H9 (cell line): ENCODE results near the gene PKN1. TPM values are rescaled to one million over a fixed set of nuclear protein-coding genes. Genes with fewer than 3 reads are reported as not detected.

ENCODE experiments used
- DNase-seq: peaks from one replicate; pipeline ENCODE4 v3.0.0-alpha.2; 2017
- H2AFZ ChIP-seq: one replicate; pipeline ENCODE4 v1.6.1; 2013; ENCODE audit warnings: mild to moderate bottlenecking, low read length, control low read depth, moderate library complexity
- H2AK5ac ChIP-seq: 2 replicates; pipeline ENCODE4 v1.6.1; 2013; ENCODE audit warnings: low read length, control low read depth, mixed read lengths; ENCODE audit not compliant: insufficient read length
- H2BK120ac ChIP-seq: one replicate; pipeline ENCODE4 v1.6.1; 2013; ENCODE audit warnings: low read depth, mild to moderate bottlenecking, low read length, control low read depth, inconsistent platforms; ENCODE audit not compliant: poor library complexity, severe bottlenecking
- H2BK12ac ChIP-seq: 2 replicates; pipeline ENCODE4 v1.6.1; 2013; ENCODE audit warnings: low read length, control low read depth, mixed read lengths, low read depth; ENCODE audit not compliant: insufficient read length
- H2BK15ac ChIP-seq: 2 replicates; pipeline ENCODE4 v1.6.1; 2013; ENCODE audit warnings: low read depth, low read length, control low read depth
- H2BK20ac ChIP-seq: one replicate; pipeline ENCODE4 v1.6.1; 2013; ENCODE audit warnings: low read depth, mild to moderate bottlenecking, low read length, control low read depth, inconsistent platforms; ENCODE audit not compliant: poor library complexity, severe bottlenecking
- H2BK5ac ChIP-seq: 2 replicates; pipeline ENCODE4 v1.6.1; 2013; ENCODE audit warnings: low read length, control low read depth, mixed read lengths; ENCODE audit not compliant: insufficient read length
- H3K14ac ChIP-seq: 2 replicates; pipeline ENCODE4 v1.6.1; 2013; ENCODE audit warnings: low read length, control low read depth; ENCODE audit not compliant: insufficient read depth
- H3K18ac ChIP-seq: 2 replicates; pipeline ENCODE4 v1.6.1; 2013; ENCODE audit warnings: low read depth, mild to moderate bottlenecking, mixed read lengths, low read length, control low read depth; ENCODE audit not compliant: insufficient read length
- H3K23ac ChIP-seq: 2 replicates; pipeline ENCODE4 v1.6.1; 2013; ENCODE audit warnings: low read length, control low read depth, mixed read lengths, low read depth; ENCODE audit not compliant: insufficient read length
- H3K23me2 ChIP-seq: 2 replicates; pipeline ENCODE4 v1.6.1; 2013; ENCODE audit warnings: low read depth, mild to moderate bottlenecking, mixed read lengths, low read length, control low read depth; ENCODE audit not compliant: insufficient read length, poor library complexity, severe bottlenecking
- H3K27ac ChIP-seq: 2 replicates; pipeline ENCODE4 v1.5.1; 2013; ENCODE audit warnings: low read length, control low read depth, mixed read lengths, low read depth; ENCODE audit not compliant: insufficient read length
- H3K27me3 ChIP-seq: 2 replicates; pipeline ENCODE4 v1.6.1; 2013; ENCODE audit warnings: low read length, control low read depth, inconsistent platforms; ENCODE audit not compliant: insufficient read depth
- H3K4ac ChIP-seq: 2 replicates; pipeline ENCODE4 v1.6.1; 2013; ENCODE audit warnings: low read depth, mild to moderate bottlenecking, control low read depth, inconsistent platforms, low read length, moderate library complexity
- H3K4me1 ChIP-seq: 2 replicates; pipeline ENCODE4 v1.6.1; 2013; ENCODE audit warnings: low read length, control low read depth, inconsistent platforms; ENCODE audit not compliant: insufficient read depth
- H3K4me2 ChIP-seq: 2 replicates; pipeline ENCODE4 v1.6.1; 2013; ENCODE audit warnings: low read length, control low read depth, mixed read lengths; ENCODE audit not compliant: insufficient read length, insufficient read depth
- H3K56ac ChIP-seq: 2 replicates; pipeline ENCODE4 v1.6.1; 2013; ENCODE audit warnings: low read depth, mild to moderate bottlenecking, mixed read lengths, low read length, control low read depth; ENCODE audit not compliant: insufficient read length
- H3K79me1 ChIP-seq: 2 replicates; pipeline ENCODE4 v1.6.1; 2013; ENCODE audit warnings: low read depth, mild to moderate bottlenecking, moderate library complexity, low read length, control low read depth, inconsistent platforms; ENCODE audit not compliant: insufficient read depth, poor library complexity, severe bottlenecking
- H3K79me2 ChIP-seq: 2 replicates; pipeline ENCODE4 v1.6.1; 2013; ENCODE audit warnings: low read length, control low read depth, inconsistent platforms; ENCODE audit not compliant: insufficient read depth
- H3K9ac ChIP-seq: 2 replicates; pipeline ENCODE4 v1.6.1; 2013; ENCODE audit warnings: low read length, control low read depth, mixed read lengths; ENCODE audit not compliant: insufficient read length; ENCODE audit errors: extremely low read depth
- H3K9me3 ChIP-seq: one replicate; pipeline ENCODE4 v1.6.1; 2013; ENCODE audit warnings: low read depth, low read length, inconsistent platforms; ENCODE audit not compliant: control insufficient read depth
- H3T11ph ChIP-seq: one replicate; pipeline ENCODE4 v1.6.1; 2013; ENCODE audit warnings: mild to moderate bottlenecking, low read length, control low read depth, inconsistent platforms
- H4K20me1 ChIP-seq: one replicate; pipeline ENCODE4 v1.6.1; 2013; ENCODE audit not compliant: control insufficient read depth, insufficient read length, insufficient read depth
- H4K5ac ChIP-seq: 2 replicates; pipeline ENCODE4 v1.6.1; 2013; ENCODE audit warnings: low read depth, mild to moderate bottlenecking, mixed read lengths, low read length, control low read depth; ENCODE audit not compliant: insufficient read length
- H4K8ac ChIP-seq: replicated peaks from 2 replicates; pipeline ENCODE4 v1.6.1; 2013; ENCODE audit warnings: low read length, control low read depth, mixed read lengths, low read depth; ENCODE audit not compliant: insufficient read length
- H4K91ac ChIP-seq: 2 replicates; pipeline ENCODE4 v1.6.1; 2013; ENCODE audit warnings: low read depth, mild to moderate bottlenecking, moderate library complexity, mixed read lengths, low read length, control low read depth; ENCODE audit not compliant: insufficient read length
- H3K27ac Mint-ChIP-seq, 3 experiments: 2 replicates in 2 of 3; 3 replicates in 1 of 3; pipeline ENCODE4 v1.8.0; 2020 to 2021; ENCODE audit warnings: mixed read lengths in 3 of 3, mild to moderate bottlenecking in 1 of 3, moderate library complexity in 1 of 3
- H3K27me3 Mint-ChIP-seq: 2 replicates; pipeline ENCODE4 v1.8.0; 2021; ENCODE audit warnings: low read depth, mild to moderate bottlenecking, moderate library complexity, mixed read lengths
- H3K36me3 Mint-ChIP-seq, 3 experiments: 2 replicates in 2 of 3; 3 replicates in 1 of 3; pipeline ENCODE4 v1.8.0; 2020 to 2021; ENCODE audit warnings: low read depth in 3 of 3, mixed read lengths in 3 of 3; ENCODE audit not compliant: insufficient read depth in 1 of 3
- H3K4me1 Mint-ChIP-seq, 2 experiments: 2 replicates each; pipeline ENCODE4 v1.8.0; 2020; ENCODE audit warnings: mixed read lengths in 2 of 2
- H3K4me3 Mint-ChIP-seq, 2 experiments: 2 replicates in 1 of 2; 3 replicates in 1 of 2; pipeline ENCODE4 v1.8.0; 2020 to 2021; ENCODE audit warnings: mild to moderate bottlenecking in 2 of 2, mixed read lengths in 2 of 2, moderate library complexity in 1 of 2
- H3K9me3 Mint-ChIP-seq, 2 experiments: 2 replicates in 1 of 2; 3 replicates in 1 of 2; pipeline ENCODE4 v1.8.0; 2020; ENCODE audit warnings: mild to moderate bottlenecking in 2 of 2, mixed read lengths in 2 of 2, moderate library complexity in 1 of 2
- CTCF ChIP-seq: fragments of 200-600 bp; sonication (generic); conservative IDR thresholded peaks from 3 replicates; pipeline ENCODE4 v1.8.0; 2021; ENCODE audit warnings: antibody characterized with exemption, mild to moderate bottlenecking
- WGBS: extraction: QIAGEN DNeasy Blood & Tissue Kit; methylation state at CpG from one replicate; pipeline ENCODE4 v1.1.7; 2013; ENCODE audit warnings: missing lambda C conversion rate, low lambda C conversion rate, mixed read lengths; ENCODE audit not compliant: insufficient read length; ENCODE audit errors: extremely low coverage; 5-methylcytosine and 5-hydroxymethylcytosine counted together
- total RNA-seq: library from RNA; stranded (reverse); gene quantifications from 2 replicates; pipeline ENCODE4 v1.2.1, GENCODE V29; 2021

The PKN1 gene
- total RNA-seq, 1 experiment from 2014 or later: 159 TPM

GRCh38 chr19:14411161-14411937 is 21.8 kb upstream of the PKN1 start:
- Histone ChIP-seq H3K9ac (no peak overlapping the region), H3K14ac (no peak overlapping the region), H2BK12ac (no peak overlapping the region), H3K23ac (no peak overlapping the region), H3K4me2 (no peak overlapping the region), H3K4me1 (no peaks in the 10 kb centered on the region), H2AFZ (no peak overlapping the region), H2BK5ac (no peak overlapping the region), H2BK120ac (no peak overlapping the region), H3K23me2 (no peaks in the 10 kb centered on the region), H3K56ac (no peak overlapping the region), H2AK5ac (no peak overlapping the region), H2BK20ac (no peak overlapping the region), H3K9me3 (no peaks in the 10 kb centered on the region), H3K4ac (no peak overlapping the region), H3K79me2 (peaks cover 26% of the 10 kb centered on the region), H4K20me1 (no peaks in the 10 kb centered on the region), H3K18ac (no peak overlapping the region), H3K27me3 (no peaks in the 10 kb centered on the region), H4K91ac (no peak overlapping the region), H3T11ph (no peak overlapping the region), H2BK15ac (no peak overlapping the region), H4K8ac (no peak overlapping the region), H3K79me1 (peaks cover 5% of the 10 kb centered on the region), H3K27ac (no peak overlapping the region), H4K5ac (no peak overlapping the region)
- Mint-ChIP-seq H3K36me3 (peaks cover 51 to 84% (median 80%) of the 10 kb centered on the region in 3 experiments), H3K27ac (no peak overlapping the region), H3K27me3 (no peaks in the 10 kb centered on the region), H3K4me3 (no peak overlapping the region), H3K4me1 (peaks cover 24 to 26% of the 10 kb centered on the region in 2 experiments), H3K9me3 (no peaks in the 10 kb centered on the region; a peak in 1 of 5 replicates)
- no peak for DNase-seq
- no CpG with 5 or more reads among the region's 19 CpGs for WGBS
- no peak for TF ChIP-seq CTCF
